ENCODE measurements around the gene TUBA1C.
"Not testable (repeated sequence)": the region's sequence is repeated elsewhere in the genome, so short reads cannot be mapped to it uniquely, and the experiment has no call there.

TUBA1C gene

DNA sequence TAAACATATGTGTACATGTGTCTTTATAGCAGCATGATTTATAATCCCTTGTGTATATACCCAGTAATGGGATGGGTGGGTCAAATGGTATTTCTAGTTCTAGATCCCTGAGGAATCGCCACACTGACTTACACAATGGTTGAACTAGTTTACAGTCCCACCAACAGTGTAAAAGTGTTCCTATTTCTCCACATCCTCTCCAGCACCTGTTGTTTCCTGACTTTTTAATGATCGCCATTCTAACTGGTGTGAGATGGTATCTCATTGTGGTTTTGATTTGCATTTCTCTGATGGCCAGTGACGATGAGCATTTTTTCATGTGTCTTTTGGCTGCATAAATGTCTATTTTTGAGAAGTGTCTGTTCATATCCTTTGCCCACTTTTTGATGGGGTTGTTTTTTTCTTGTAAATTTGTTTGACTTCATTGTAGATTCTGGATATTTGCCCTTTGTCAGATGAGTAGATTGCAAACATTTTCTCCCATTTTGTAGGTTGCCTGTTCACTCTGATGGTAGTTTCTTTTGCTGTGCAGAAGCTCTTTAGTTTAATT lies 45.6 kb downstream of the TUBA1C start:
- not testable (repeated sequence) for DNase-seq (ENCODE audit: low spot score)

DNA sequence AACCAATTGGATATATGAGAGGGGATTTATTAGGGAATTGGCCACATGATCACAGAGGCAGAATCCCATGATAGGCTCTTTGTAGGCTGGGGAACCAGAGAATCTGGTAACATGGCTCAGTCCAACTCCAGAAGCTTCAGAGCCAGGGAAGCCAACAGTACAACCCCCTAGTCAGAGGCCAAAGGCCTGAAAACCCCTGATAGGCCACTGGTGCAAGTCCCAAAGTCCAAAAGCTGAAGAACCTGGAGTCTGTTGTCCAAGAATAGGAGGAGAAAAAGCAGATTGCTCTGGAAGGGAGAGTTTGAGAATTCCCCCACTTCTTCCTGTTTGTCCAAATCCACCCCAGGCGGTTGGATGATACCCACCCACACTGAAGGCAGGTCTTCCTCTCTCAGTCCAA lies 49.9 kb downstream of the TUBA1C start:
- DNase-seq (ENCODE audit: low spot score), result no peak

DNA sequence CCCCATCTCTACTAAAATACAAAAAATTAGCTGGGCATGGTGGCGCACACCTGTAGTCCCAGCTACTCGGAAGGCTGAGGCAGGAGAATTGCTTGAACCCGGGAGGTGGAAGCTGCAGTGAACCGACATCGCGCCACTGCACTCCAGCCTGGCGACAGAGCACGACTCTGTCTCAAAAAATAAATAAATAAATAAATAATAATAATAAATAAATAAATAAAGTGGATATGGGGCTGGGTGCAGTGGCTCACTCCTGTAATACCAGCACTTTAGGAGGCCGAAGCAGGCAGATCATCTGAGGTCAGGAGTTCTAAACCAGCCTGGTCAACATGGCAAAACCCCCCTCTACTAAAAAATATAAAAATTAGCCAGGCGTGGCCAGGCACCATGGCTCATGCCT lies 52.2 kb downstream of the TUBA1C start:
- not testable (repeated sequence) for DNase-seq (ENCODE audit: low spot score)

DNA sequence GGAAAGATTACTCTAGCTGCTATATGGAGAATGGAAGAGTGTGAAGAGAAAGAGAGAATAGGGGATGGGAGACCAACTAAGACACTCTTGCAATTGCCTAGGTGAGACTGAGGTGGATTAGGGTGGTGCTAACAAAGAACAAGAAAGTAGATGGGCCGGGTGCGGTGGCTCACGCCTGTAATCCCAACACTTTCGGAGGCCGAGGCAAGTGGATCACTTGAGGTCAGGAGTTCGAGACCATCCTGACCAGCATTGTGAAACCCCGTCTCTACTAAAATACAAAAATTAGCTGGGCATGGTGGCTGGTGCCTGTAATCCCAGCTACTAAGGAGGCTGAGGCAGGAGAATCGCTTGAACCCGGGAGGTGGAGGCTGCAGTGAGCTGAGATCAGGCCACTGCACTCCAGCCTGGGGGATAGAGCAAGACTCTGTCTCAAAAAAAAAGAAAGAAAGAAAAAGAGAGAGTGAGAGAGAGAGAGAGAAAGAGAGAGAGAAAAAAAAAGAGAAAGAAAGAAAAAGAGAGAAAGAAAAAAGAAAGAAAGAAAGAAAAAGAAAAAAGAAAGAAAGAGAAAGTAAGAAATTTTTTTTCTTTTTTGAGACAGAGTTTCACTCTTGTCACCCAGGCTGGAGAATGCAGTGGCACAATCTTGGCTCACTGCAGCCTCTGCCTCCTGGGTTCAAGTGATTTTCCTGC lies 55.7 kb downstream of the TUBA1C start:
- not testable (repeated sequence) for DNase-seq (ENCODE audit: low spot score)

DNA sequence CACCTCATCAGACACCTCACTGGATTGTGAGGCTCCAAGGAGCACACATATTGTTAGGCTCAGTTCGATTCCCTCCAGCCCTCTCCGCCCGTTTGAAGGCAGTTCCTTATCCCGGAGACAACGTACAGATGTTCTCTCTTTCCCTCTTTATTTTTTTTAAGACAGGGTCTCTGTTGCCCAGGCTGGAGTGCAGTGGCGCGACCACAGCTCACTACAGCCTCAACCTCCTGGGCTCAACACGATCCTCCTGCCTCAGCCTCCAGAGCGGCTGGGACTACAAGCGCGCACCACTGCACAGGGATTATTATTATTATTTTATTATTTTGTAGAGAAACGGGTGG lies 57.5 kb downstream of the TUBA1C start:
- DNase-seq (ENCODE audit: low spot score), result no peak

DNA sequence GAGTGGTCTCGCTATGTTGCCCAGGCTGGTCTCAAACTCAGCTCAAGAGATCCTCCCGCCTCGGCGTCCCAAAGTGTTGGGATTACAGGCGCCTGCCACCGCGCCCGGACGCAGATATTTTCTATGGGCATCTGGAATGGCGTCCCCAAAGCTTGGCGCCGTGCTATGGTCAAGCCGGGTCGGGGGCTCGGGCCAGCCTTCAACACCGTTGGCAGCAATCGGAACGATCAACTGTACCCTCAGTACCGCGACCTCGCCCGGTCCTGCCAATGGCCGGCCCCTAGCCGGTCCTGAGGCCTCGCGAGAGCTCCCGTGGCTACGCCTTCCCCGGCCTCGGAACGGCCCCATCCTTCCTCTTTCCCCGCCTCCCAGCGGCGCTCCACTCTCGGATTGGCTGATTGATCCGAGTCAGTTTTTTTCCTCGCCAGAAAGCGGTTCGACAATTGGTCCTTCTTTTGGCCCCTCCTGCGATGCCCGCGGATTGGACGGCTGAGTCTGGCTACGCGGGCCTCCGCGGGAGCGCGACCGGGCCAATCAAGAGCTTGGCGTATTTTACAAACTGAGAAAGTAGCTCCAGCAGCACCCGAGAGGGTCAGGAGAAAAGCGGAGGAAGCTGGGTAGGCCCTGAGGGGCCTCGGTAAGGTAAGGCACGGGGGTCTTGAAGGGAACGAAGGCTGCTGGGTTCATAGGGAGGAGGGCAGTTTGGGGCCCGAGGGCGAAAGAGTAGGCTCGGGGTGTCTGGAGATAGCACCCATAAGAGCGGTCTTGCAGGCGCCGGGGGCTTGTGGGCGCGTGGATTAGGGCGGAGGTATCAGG lies 58.0 kb downstream of the TUBA1C start, which contains the start of gene TROAP:
Gene TROAP, plus strand, starts transcription at position 548 of the 816 bp plus-strand sequence. CDS start 354 bp downstream, outside the sequence.
- DNase-seq (ENCODE audit: low spot score), result peak; percentile 97

DNA sequence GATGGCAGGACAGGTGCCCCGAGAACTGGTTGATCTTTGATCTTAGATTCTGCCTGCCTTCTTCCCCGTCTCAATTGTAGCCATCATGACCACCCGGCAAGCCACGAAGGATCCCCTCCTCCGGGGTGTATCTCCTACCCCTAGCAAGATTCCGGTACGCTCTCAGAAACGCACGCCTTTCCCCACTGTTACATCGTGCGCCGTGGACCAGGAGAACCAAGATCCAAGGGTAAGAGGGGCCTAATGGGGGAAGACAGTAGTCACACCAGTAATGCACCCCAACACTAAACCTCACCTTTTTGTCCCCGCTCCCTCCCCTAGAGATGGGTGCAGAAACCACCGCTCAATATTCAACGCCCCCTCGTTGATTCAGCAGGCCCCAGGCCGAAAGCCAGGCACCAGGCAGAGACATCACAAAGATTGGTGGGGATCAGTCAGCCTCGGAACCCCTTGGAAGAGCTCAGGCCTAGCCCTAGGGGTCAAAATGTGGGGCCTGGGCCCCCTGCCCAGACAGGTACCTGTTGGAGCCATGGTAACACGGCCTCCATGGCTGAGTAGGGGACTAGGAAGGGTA lies 58.7 kb downstream of the TUBA1C start:
- no peak for DNase-seq (ENCODE audit: low spot score)
